DOHH2 (cell line): ENCODE measurements around the gene LHFPL6.

ENCODE experiments used
- H3F3A ChIP-seq: fragments of 200-600 bp; sonication (generic), shearing (Covaris generic); 2 replicates; pipeline ENCODE4 v1.6.0; 2016; ENCODE audit warnings: antibody characterized with exemption, mild to moderate bottlenecking; ENCODE audit not compliant: control insufficient read depth, insufficient read depth
- H3K27ac ChIP-seq: fragments of 200-600 bp; sonication (generic); 2 replicates; pipeline ENCODE4 v1.5.1; 2014; ENCODE audit warnings: low read depth, mild to moderate bottlenecking, low read length, moderate library complexity
- H3K27me3 ChIP-seq: fragments of 200-600 bp; sonication (generic); 2 replicates; pipeline ENCODE4 v1.6.1; 2014; ENCODE audit warnings: mild to moderate bottlenecking, low read length, mixed read lengths; ENCODE audit not compliant: control insufficient read depth
- H3K36me3 ChIP-seq: fragments of 200-600 bp; sonication (generic); 2 replicates; pipeline ENCODE4 v1.6.1; 2014; ENCODE audit warnings: mild to moderate bottlenecking, low read length, moderate library complexity, mixed read lengths; ENCODE audit not compliant: control insufficient read depth
- H3K4me1 ChIP-seq: fragments of 200-600 bp; sonication (generic); 2 replicates; pipeline ENCODE4 v1.6.1; 2014; ENCODE audit warnings: mild to moderate bottlenecking, low read length, mixed read lengths; ENCODE audit not compliant: control insufficient read depth
- H3K4me2 ChIP-seq: fragments of 200-600 bp; sonication (generic); 2 replicates; pipeline ENCODE4 v1.6.0; 2014; ENCODE audit warnings: mild to moderate bottlenecking, low read length, moderate library complexity
- H3K4me3 ChIP-seq: fragments of 200-600 bp; sonication (generic); 2 replicates; pipeline ENCODE4 v1.5.1; 2014; ENCODE audit warnings: mild to moderate bottlenecking, low read length, mixed read lengths
- H3K79me2 ChIP-seq: fragments of 200-600 bp; sonication (generic); 2 replicates; pipeline ENCODE4 v1.6.1; 2014; ENCODE audit warnings: mild to moderate bottlenecking, low read length, mixed read lengths; ENCODE audit not compliant: control insufficient read depth
- H3K9me2 ChIP-seq: fragments of 200-600 bp; sonication (generic); replicated peaks from 2 replicates; pipeline ENCODE4 v1.6.1; 2014; ENCODE audit warnings: mild to moderate bottlenecking, low read length, mixed read lengths; ENCODE audit not compliant: control insufficient read depth
- H3K9me3 ChIP-seq: fragments of 200-600 bp; sonication (generic); 2 replicates; pipeline ENCODE4 v1.6.1; 2014; ENCODE audit warnings: antibody characterized with exemption, low read length, mixed read lengths; ENCODE audit not compliant: control insufficient read depth, insufficient read depth
- H4K20me1 ChIP-seq: fragments of 200-600 bp; sonication (generic); 2 replicates; pipeline ENCODE4 v1.6.0; 2014; ENCODE audit warnings: low read depth, mild to moderate bottlenecking, antibody characterized with exemption, low read length, moderate library complexity; ENCODE audit not compliant: control insufficient read depth, insufficient read depth
- CTCF ChIP-seq: fragments of 200-600 bp; sonication (generic); IDR thresholded peaks from one replicate; pipeline ENCODE4 v1.5.1; 2014; ENCODE audit warnings: antibody characterized with exemption, mild to moderate bottlenecking, low read depth, low read length; ENCODE audit not compliant: poor library complexity, severe bottlenecking
- EZH2phosphoT487 ChIP-seq: fragments of 200-600 bp; sonication (generic); IDR thresholded peaks from 2 replicates; pipeline ENCODE4 v1.6.1; 2017; ENCODE audit warnings: borderline replicate concordance, mild to moderate bottlenecking, antibody characterized with exemption, low read length, moderate library complexity, mixed read lengths

The LHFPL6 gene

GRCh38 chr13:39461685-39462266 lies 141.2 kb downstream of the LHFPL6 start:
- H3F3A ChIP-seq = no peaks in the 10 kb centered on the region
- no peaks in the 10 kb centered on the region for H3K4me1 ChIP-seq
- TF ChIP-seq EZH2phosphoT487 (no peak), CTCF (no peak)
- 0 out of 2 replicates have a peak, but pooled peaks cover 4% of the 10 kb centered on the region for H3K9me3 ChIP-seq
- H3K79me2 ChIP-seq = peaks cover 13% of the 10 kb centered on the region
- no peak overlapping the region for H3K4me3 ChIP-seq
- H3K9me2 ChIP-seq = no peaks in the 10 kb centered on the region
- no peaks in the 10 kb centered on the region for H3K36me3 ChIP-seq
- no peak overlapping the region for H3K4me2 ChIP-seq
- no peaks in the 10 kb centered on the region for H3K27me3 ChIP-seq
- no peak overlapping the region for H3K27ac ChIP-seq
- H4K20me1 ChIP-seq = no peaks in the 10 kb centered on the region

GRCh38 chr13:39457274-39457673 lies 145.7 kb downstream of the LHFPL6 start:
- Histone ChIP-seq H3K27me3 (no peaks in the 10 kb centered on the region), H3K79me2 (peaks cover 37% of the 10 kb centered on the region), H3K27ac (no peak overlapping the region), H3K9me3 (0 out of 2 replicates have a peak, but pooled peaks cover 4% of the 10 kb centered on the region), H3F3A (no peaks in the 10 kb centered on the region), H3K4me1 (peaks cover 26% of the 10 kb centered on the region), H3K9me2 (no peaks in the 10 kb centered on the region), H3K36me3 (0 out of 2 replicates have a peak, but pooled peaks cover 3% of the 10 kb centered on the region), H3K4me2 (no peak overlapping the region), H4K20me1 (no peaks in the 10 kb centered on the region), H3K4me3 (no peak overlapping the region)
- TF ChIP-seq CTCF = no peak
- TF ChIP-seq EZH2phosphoT487 = no peak

GRCh38 chr13:39455521-39456175 lies 147.3 kb downstream of the LHFPL6 start:
- Histone ChIP-seq H3K36me3 (0 out of 2 replicates have a peak, but pooled peaks cover 3% of the 10 kb centered on the region), H3K27me3 (no peaks in the 10 kb centered on the region), H3K4me3 (no peak overlapping the region), H3K9me2 (no peaks in the 10 kb centered on the region), H3F3A (peaks cover 7% of the 10 kb centered on the region), H3K4me2 (no peak overlapping the region), H3K27ac (no peak overlapping the region), H3K4me1 (peaks cover 41% of the 10 kb centered on the region), H3K79me2 (peaks cover 40% of the 10 kb centered on the region), H4K20me1 (no peaks in the 10 kb centered on the region), H3K9me3 (0 out of 2 replicates have a peak, but pooled peaks cover 4% of the 10 kb centered on the region)
- no peak for TF ChIP-seq CTCF
- TF ChIP-seq EZH2phosphoT487 = no peak
